GM12864 (cell line): ENCODE measurements around the gene OARD1.

Experiments
- DNase-seq: peaks from one replicate; pipeline ENCODE4 v3.0.0-alpha.2; 2011; ENCODE audit warnings: low read depth
- H3K4me3 ChIP-seq: 2 replicates; pipeline ENCODE4 v1.5.1; 2011; ENCODE audit warnings: mild to moderate bottlenecking, low read depth, low read length, control low read depth
- TF ChIP-seq, protein P1 (sequence below): IDR thresholded peaks from 2 replicates; pipeline ENCODE4 v1.5.1; 2011; ENCODE audit warnings: low read depth, mild to moderate bottlenecking, moderate library complexity, low read length, control low read depth, inconsistent platforms; ENCODE audit errors: missing control alignments

OARD1 gene

GRCh38 chr6:41014780-41015179 is 57.4 kb downstream of the OARD1 start:
- no peak overlapping the region for H3K4me3 ChIP-seq
- DNase-seq: no peak
- TF ChIP-seq, protein P1, sequence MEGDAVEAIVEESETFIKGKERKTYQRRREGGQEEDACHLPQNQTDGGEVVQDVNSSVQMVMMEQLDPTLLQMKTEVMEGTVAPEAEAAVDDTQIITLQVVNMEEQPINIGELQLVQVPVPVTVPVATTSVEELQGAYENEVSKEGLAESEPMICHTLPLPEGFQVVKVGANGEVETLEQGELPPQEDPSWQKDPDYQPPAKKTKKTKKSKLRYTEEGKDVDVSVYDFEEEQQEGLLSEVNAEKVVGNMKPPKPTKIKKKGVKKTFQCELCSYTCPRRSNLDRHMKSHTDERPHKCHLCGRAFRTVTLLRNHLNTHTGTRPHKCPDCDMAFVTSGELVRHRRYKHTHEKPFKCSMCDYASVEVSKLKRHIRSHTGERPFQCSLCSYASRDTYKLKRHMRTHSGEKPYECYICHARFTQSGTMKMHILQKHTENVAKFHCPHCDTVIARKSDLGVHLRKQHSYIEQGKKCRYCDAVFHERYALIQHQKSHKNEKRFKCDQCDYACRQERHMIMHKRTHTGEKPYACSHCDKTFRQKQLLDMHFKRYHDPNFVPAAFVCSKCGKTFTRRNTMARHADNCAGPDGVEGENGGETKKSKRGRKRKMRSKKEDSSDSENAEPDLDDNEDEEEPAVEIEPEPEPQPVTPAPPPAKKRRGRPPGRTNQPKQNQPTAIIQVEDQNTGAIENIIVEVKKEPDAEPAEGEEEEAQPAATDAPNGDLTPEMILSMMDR: no peak
